A204.1 (cell line): ENCODE results near the gene ARNT2.

ENCODE experiments used
- FAIRE-seq: peaks from 2 replicates; lab custom pipeline; 2012; peaks lifted over from hg19 to GRCh38; lab: Jason Lieb, UNC

ARNT2 gene

GRCh38 chr15:80466543-80466942 is 62.4 kb downstream of the ARNT2 start:
- no peak for FAIRE-seq

GRCh38 chr15:80467311-80467714 is 63.1 kb downstream of the ARNT2 start:
- FAIRE-seq, result no peak

GRCh38 chr15:80468796-80469195 is 64.6 kb downstream of the ARNT2 start:
- FAIRE-seq, result no peak

- FAIRE-seq, result no peak
Observed at GRCh38 chr15:80471881-80472280, 67.7 kb downstream of the ARNT2 start.

GRCh38 chr15:80473286-80474223 is 69.4 kb downstream of the ARNT2 start:
- no peak for FAIRE-seq

GRCh38 chr15:80474224-80475215 is 70.3 kb downstream of the ARNT2 start:
- FAIRE-seq, result no peak

- no peak for FAIRE-seq
Observed at GRCh38 chr15:80475572-80475971, 71.4 kb downstream of the ARNT2 start.

GRCh38 chr15:80476036-80476435 is 71.9 kb downstream of the ARNT2 start:
- FAIRE-seq, result no peak

GRCh38 chr15:80478075-80478474 is 73.9 kb downstream of the ARNT2 start:
- FAIRE-seq, result no peak

- FAIRE-seq, result no peak
Observed at GRCh38 chr15:80479191-80479590, 75.0 kb downstream of the ARNT2 start.

- no peak for FAIRE-seq
Observed at GRCh38 chr15:80480171-80480811, 76.1 kb downstream of the ARNT2 start.

- no peak for FAIRE-seq
Observed at GRCh38 chr15:80480909-80481308, 76.7 kb downstream of the ARNT2 start.

GRCh38 chr15:80482696-80483095 is 78.5 kb downstream of the ARNT2 start:
- FAIRE-seq, result no peak

GRCh38 chr15:80483725-80484161 is 79.6 kb downstream of the ARNT2 start:
- FAIRE-seq, result no peak

GRCh38 chr15:80484333-80484864 is 80.2 kb downstream of the ARNT2 start:
- FAIRE-seq, result no peak

- no peak for FAIRE-seq
Observed at GRCh38 chr15:80485370-80486164, 81.4 kb downstream of the ARNT2 start.

- no peak for FAIRE-seq
Observed at GRCh38 chr15:80487839-80488390, 83.7 kb downstream of the ARNT2 start.

GRCh38 chr15:80489030-80489594 is 84.9 kb downstream of the ARNT2 start:
- no peak for FAIRE-seq

GRCh38 chr15:80490431-80490990 is 86.3 kb downstream of the ARNT2 start:
- FAIRE-seq, result no peak
